ENCODE results near the gene CCL22.

The CCL22 gene

DNA sequence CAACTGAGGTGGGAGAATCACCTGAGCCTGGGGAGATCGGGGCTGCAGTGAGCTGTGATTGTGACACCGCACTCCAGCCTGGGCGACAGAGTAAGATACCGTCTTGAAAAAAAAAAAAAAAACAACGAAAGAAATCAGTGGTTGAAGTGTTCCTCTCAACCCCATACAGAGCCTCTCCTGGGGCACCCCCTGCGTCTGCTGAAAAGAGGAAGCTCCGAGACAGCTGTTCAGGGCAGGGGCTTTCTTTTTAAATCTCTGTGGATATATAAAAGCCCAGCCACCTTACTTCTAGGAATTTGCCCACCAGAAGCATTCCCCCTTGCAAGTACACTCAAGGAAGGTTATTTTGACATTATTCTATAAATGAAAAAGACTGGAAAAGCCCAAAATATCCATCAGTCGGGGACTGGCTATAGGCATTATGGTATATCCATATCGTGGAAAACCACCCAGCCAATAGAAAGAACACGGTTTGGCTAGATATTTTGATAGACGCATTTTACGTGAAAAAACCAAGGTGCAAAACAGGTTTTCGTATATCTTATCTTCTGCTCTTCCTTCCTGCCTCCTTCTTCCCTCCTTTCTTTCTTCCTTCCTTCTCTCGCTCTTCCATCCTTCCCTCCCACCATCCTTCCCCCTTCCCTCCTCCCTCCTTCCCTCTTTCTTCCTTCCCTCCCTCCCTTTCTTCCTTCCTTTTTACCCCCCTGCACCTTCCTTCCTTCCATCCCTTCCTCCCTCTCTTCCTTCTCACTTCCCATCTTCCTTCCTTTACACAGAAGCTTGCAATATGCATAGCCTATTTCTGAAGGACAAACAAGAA, 9.2 kb upstream of the CCL22 start:
- no peak for TF ChIP-seq ZFX (IDR thresholded peaks at IDR 0.05)
- TF ChIP-seq, protein P1, sequence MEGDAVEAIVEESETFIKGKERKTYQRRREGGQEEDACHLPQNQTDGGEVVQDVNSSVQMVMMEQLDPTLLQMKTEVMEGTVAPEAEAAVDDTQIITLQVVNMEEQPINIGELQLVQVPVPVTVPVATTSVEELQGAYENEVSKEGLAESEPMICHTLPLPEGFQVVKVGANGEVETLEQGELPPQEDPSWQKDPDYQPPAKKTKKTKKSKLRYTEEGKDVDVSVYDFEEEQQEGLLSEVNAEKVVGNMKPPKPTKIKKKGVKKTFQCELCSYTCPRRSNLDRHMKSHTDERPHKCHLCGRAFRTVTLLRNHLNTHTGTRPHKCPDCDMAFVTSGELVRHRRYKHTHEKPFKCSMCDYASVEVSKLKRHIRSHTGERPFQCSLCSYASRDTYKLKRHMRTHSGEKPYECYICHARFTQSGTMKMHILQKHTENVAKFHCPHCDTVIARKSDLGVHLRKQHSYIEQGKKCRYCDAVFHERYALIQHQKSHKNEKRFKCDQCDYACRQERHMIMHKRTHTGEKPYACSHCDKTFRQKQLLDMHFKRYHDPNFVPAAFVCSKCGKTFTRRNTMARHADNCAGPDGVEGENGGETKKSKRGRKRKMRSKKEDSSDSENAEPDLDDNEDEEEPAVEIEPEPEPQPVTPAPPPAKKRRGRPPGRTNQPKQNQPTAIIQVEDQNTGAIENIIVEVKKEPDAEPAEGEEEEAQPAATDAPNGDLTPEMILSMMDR (conservative IDR thresholded peaks at IDR 0.05): no peak
- no peak overlapping the region for H3K27ac ChIP-seq

DNA sequence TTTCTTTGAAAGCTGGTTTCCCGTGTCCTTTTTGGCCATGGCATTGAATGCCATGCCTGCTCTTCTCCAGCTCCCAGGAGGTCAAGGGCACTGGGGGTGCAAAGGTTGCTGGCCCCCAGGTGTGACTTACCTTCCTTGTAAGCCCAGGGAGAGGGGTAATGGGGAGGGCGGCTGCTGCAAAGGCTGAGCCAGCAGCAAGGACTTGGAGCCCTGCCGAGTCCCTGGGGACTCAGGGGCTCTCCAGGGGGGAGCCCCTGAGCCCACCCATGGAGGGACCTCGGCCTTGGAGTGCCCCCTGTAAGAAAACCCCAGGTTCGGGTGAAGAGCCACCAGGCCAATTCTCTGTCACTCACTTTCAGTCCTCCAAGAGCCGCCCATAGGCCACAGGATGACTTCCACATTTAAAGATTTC, 5.9 kb upstream of the CCL22 start:
- TF ChIP-seq, protein P1 (conservative IDR thresholded peaks at IDR 0.05): no peak
- TF ChIP-seq ZFX (IDR thresholded peaks at IDR 0.05): no peak
- no peak overlapping the region for H3K27ac ChIP-seq

DNA sequence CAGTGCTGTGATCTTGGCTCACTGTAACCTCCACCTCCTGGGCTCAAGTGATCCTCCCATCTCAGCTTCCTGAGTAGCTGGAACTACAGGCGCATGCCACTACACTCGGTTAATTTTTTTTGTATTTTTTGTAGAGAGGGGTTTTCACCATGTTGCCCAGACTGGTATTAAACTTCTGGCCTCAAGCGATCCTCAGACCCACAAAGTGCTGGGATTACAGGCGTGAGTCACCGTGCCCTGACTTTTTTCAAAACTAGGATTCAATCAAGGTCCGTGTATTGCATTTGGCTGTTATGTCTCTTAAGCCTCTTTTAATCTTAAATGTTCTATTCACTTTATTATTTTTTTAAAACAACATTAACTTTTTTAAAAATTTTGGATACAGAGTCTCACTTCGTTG, 4.3 kb upstream of the CCL22 start:
- H3K27ac ChIP-seq: no peak overlapping the region
- TF ChIP-seq, protein P1 (conservative IDR thresholded peaks at IDR 0.05): no peak
- TF ChIP-seq ZFX (IDR thresholded peaks at IDR 0.05): no peak

DNA sequence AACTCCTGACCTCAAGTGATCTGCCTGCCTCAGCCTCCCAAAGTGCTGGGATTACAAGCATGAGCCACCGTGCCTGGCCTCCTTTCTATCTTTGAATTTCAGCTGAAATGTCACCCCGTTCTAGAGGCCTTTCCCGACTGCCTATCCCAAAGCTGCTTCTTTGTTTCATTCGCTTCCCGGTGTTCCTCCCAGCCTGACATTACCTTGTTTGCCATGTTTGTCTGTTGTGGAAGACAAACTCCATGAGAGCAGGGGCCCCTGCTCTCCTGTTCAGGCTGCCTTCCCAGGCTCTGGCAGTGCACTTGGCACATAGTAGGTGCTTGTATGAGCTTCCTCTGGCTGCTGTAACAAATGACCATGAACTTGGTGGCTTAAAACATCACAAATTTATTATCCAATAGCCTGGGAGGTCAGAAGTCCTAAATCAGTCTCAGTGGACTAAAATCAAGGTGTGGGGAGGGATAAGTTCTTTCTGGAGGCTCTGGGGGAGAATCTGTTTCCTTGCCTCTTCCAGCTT, 2.6 kb upstream of the CCL22 start:
- no peak for TF ChIP-seq ZFX (IDR thresholded peaks at IDR 0.05)
- TF ChIP-seq, protein P1 (conservative IDR thresholded peaks at IDR 0.05): no peak
- H3K27ac ChIP-seq: no peak overlapping the region

DNA sequence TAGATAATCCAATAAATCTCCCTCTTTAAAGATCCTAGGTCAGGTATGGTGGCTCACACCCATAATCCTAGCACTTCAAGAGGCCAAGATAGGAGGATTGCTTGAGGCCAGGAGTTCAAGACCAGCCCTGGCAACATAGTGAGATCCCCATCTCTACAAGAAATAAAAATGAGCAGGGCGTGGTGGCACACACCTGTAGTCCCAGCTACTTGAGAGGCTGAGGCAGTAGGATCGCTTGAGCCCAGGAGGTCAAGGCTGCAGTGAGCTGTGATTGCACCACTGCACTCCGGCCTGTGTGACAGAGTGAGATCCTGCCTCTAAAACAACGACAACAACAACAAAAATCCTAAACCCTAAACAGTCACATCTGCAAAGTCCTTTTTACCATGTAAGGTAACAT, 2.0 kb upstream of the CCL22 start:
- TF ChIP-seq ZFX (IDR thresholded peaks at IDR 0.05): no peak
- TF ChIP-seq, protein P1 (conservative IDR thresholded peaks at IDR 0.05): no peak
- no peak overlapping the region for H3K27ac ChIP-seq

DNA sequence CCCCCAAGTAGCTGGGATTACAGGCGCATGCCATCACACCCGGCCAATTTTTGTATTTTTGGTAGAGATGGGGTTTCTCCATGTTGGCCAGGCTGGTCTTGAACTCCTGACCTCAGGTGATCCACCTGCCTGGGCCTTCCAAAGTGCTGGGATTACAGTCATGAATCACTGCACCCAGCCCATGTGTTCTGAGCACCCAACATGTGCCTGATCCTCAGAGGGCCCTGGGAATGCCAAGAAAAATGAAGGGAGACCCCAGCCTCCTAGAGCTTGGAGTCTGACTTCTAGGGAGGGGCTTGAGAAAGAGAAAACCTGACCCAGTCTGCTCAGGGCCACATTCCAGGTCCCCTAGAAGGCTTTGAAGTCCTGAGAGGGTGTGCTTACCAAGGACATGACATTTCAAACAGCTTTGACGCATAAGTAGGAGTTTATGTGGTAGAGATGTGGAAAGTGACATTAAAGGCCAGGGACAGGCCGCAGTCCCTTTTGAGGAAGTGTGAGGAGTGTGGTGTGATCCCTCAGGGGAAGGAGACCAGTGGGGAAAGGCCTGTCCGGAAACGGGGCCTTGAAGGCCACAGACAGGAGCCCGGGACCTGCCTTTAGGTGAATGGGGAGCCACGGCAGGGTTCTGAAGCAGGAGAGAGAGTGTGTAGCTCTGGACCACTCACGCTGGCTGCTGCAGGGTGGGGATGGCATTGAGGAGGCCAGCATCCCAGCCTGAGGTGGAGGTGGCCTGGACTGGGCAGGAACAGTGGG, 1.1 kb upstream of the CCL22 start:
- TF ChIP-seq ZFX (IDR thresholded peaks at IDR 0.05): no peak
- TF ChIP-seq, protein P1 (conservative IDR thresholded peaks at IDR 0.05): no peak
- no peak overlapping the region for H3K27ac ChIP-seq

DNA sequence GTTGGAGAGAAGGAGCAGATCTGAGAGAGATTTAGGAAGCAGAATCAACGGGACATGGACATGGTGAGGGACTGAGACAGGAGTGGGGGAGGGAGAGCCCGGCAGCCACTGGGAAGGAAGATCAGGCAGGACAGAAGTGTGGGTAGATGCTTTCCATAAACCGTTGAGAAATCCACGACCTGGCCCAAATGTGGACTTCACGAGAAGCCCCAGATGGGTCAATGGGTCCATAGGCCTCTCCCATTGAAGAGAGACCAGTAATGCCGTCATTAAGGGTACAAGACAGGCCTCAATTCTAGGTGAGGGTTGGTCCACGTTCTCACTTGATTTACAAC, 530 bp upstream of the CCL22 start:
- TF ChIP-seq ZFX (IDR thresholded peaks at IDR 0.05): no peak
- TF ChIP-seq, protein P1 (conservative IDR thresholded peaks at IDR 0.05): no peak
- no peak overlapping the region for H3K27ac ChIP-seq

Measured in C4-2B (cell line).